GM23338 (cell line): ENCODE results near the gene TYRO3.
"Not testable (repeated sequence)": the region's sequence is repeated elsewhere in the genome, so short reads cannot be mapped to it uniquely, and the experiment has no call there.

Experiments used
- CTCF ChIP-seq, 2 experiments: fragments of 200-600 bp in 1 of 2; sonication (generic) in 1 of 2; conservative IDR thresholded peaks; 2 replicates each; pipeline versions ENCODE4 v1.5.1 to v1.6.1; 2016 to 2017; ENCODE audit warnings: antibody characterized with exemption in 2 of 2, low read depth in 2 of 2, mild to moderate bottlenecking in 2 of 2, moderate library complexity in 1 of 2
- EZH2 ChIP-seq: fragments of 200-600 bp; sonication (generic); IDR thresholded peaks from one replicate; pipeline ENCODE4 v1.8.0; 2017; ENCODE audit warnings: antibody characterized with exemption, mild to moderate bottlenecking, low read depth; ENCODE audit not compliant: unreplicated experiment
- EZH2phosphoT487 ChIP-seq: fragments of 200-600 bp; sonication (generic); IDR thresholded peaks from one replicate; pipeline ENCODE4 v1.8.1; 2018; ENCODE audit warnings: antibody characterized with exemption; ENCODE audit not compliant: unreplicated experiment
- JUNB ChIP-seq: IDR thresholded peaks from one replicate; pipeline ENCODE4 v1.6.1; 2016; ENCODE audit warnings: antibody characterized with exemption; ENCODE audit not compliant: unreplicated experiment
- POLR2AphosphoS5 ChIP-seq: IDR thresholded peaks from 2 replicates; pipeline ENCODE4 v1.6.1; 2016; ENCODE audit warnings: antibody characterized with exemption, low read depth
- REST ChIP-seq: IDR thresholded peaks from one replicate; pipeline ENCODE4 v1.6.1; 2018; ENCODE audit warnings: antibody characterized with exemption; ENCODE audit not compliant: unreplicated experiment
- ZNF114 ChIP-seq: fragments of 250-450 bp; sonication (Bioruptor Pico); IDR thresholded peaks from 2 replicates; pipeline ENCODE4 v1.5.0; 2020; ENCODE audit warnings: mild to moderate bottlenecking, moderate library complexity
- ZNF331 ChIP-seq: fragments of 250-450 bp; sonication (Bioruptor Pico); IDR thresholded peaks from 2 replicates; pipeline ENCODE4 v1.5.0; 2020; ENCODE audit warnings: low read depth, mild to moderate bottlenecking, moderate library complexity
- ZNF462 ChIP-seq: fragments of 250-450 bp; sonication (Bioruptor Pico); IDR thresholded peaks from 2 replicates; pipeline ENCODE4 v1.5.0; 2020; ENCODE audit warnings: mild to moderate bottlenecking, moderate library complexity

GRCh38 chr15:41589018-41589417 lies 30.0 kb downstream of the TYRO3 start:
- not testable (repeated sequence) for TF ChIP-seq CTCF (conservative IDR thresholded peaks at IDR 0.05; ENCODE audit: low read depth in 2 of 2); POLR2AphosphoS5; ZNF331 (CRISPR knock-in tag); REST; EZH2phosphoT487; EZH2; JUNB; ZNF114 (CRISPR knock-in tag); ZNF462 (CRISPR knock-in tag)
